ENCODE results near the gene NCAPG2. TPM values are rescaled to one million over a fixed set of nuclear protein-coding genes. Genes with fewer than 3 reads are reported as not detected.

NCAPG2 gene
- total and polyA plus RNA-seq, 2 of the 13 experiments (the other 11 are each of a cell fraction or from before 2014, with no cell fraction given): 15.1 to 30.7 TPM

DNA sequence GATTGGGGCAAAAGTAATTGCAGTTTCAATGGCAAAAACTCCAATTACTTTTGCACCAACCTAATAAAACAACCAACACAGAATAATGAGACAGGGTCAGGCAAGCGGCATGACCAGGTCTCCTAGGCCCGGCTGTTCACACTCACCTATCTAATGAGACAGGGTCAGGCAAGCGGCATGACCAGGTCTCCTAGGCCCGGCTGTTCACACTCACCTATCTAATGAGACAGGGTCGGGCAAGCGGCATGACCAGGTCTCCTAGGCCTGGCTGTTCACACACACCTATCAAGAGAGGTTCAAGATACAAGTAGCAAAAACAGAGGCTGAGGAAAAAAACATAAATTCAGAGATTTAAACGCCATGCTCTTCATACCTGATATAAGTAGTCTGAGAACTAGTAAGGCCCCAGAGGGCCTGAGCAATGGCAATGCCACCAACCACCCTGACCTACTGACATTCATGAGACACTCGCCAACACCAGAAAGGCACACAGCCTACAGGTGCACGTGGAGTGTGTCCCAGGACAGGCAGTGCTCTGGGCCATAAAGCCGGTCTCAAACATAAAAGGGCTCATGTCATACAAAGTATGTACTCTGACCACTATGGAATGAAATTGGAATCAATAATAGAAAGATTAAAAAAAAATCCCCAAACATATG, 40.6 kb upstream of the NCAPG2 start:
- no peak for TF ChIP-seq RNF2 (conservative IDR thresholded peaks at IDR 0.05; ENCODE audit: low read depth)
- no peak for TF ChIP-seq NBN (conservative IDR thresholded peaks at IDR 0.05)
- TF ChIP-seq, protein P1, sequence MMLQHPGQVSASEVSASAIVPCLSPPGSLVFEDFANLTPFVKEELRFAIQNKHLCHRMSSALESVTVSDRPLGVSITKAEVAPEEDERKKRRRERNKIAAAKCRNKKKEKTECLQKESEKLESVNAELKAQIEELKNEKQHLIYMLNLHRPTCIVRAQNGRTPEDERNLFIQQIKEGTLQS (CRISPR knock-in tag; IDR thresholded peaks at IDR 0.05): no peak
- no peak for TF ChIP-seq ZNF572 (CRISPR knock-in tag; IDR thresholded peaks at IDR 0.05)
- no peak for TF ChIP-seq STAG1 (CRISPR knock-in tag; IDR thresholded peaks at IDR 0.05)
- no peak for TF ChIP-seq ZEB1 (IDR thresholded peaks at IDR 0.05; ENCODE audit: insufficient replicate concordance, low read depth)
- TF ChIP-seq ZNF24 (IDR thresholded peaks at IDR 0.05): no peak
- no peak for TF ChIP-seq ZBTB8A (CRISPR knock-in tag; IDR thresholded peaks at IDR 0.05; ENCODE audit: borderline replicate concordance, low read depth)
- TF ChIP-seq POGZ (CRISPR knock-in tag; IDR thresholded peaks at IDR 0.05): no peak
- TF ChIP-seq ZNF337 (CRISPR knock-in tag; IDR thresholded peaks at IDR 0.05; ENCODE audit: borderline replicate concordance, low read depth): no peak
- TF ChIP-seq ZNF790 (CRISPR knock-in tag; IDR thresholded peaks at IDR 0.05; ENCODE audit: borderline replicate concordance): no peak
- H3K27me3 ChIP-seq (ENCODE audit: control insufficient read depth in 1 of 2, insufficient read depth in 2 of 2, low read length in 2 of 2): no peaks in the 10 kb centered on the region
- H2AFZ ChIP-seq (ENCODE audit: low read length): no peak overlapping the region
- intact Hi-C loops (cut with micrococcal nuclease; ENCODE audit: unreplicated experiment): no loop called here
- no peaks in the 10 kb centered on the region for H3K79me2 ChIP-seq (ENCODE audit: insufficient read depth, low read length)
- in situ Hi-C loops (cut with HindIII; ENCODE audit: extremely low pct_ligation_motif_present, low pct_unique_long_range_greater_than_20kb): no loop called here
- BruUV-seq (replicated peaks): no TSS peak
- DNase-seq (ENCODE audit: low spot score) (no peak), FAIRE-seq (no peak), ATAC-seq (no peak)
- H3K9me3 ChIP-seq (ENCODE audit: low read length): no peaks in the 10 kb centered on the region
- peaks cover 18 to 66% of the 10 kb centered on the region in 2 experiments for H3K36me3 ChIP-seq (replicated peaks in 1 of 2; ENCODE audit: control insufficient read depth in 1 of 2, insufficient read depth in 2 of 2, low read length in 2 of 2)
- H3K4me2 ChIP-seq (ENCODE audit: low read depth, low read length): no peak overlapping the region
- CTCF ChIA-PET (ENCODE audit: low intra/inter-chr PET ratio, low total read pairs): no interaction called here
- 91% methylated on average over 10 of the region's 10 CpGs for WGBS (ENCODE audit: low lambda C conversion rate)
- no peak overlapping the region for H3K4me3 ChIP-seq (replicated peaks in 1 of 3; ENCODE audit: insufficient read depth in 1 of 3, low read depth in 2 of 3, low read length in 3 of 3)
- no peaks in the 10 kb centered on the region for H3K4me1 ChIP-seq (ENCODE audit: insufficient read depth, low read length)
- no peak overlapping the region for H3K27ac ChIP-seq (ENCODE audit: extremely low read length, insufficient read depth, low read length)
- no peak overlapping the region for H3K9ac ChIP-seq (ENCODE audit: insufficient read depth, low read depth, low read length)
- H4K20me1 ChIP-seq (ENCODE audit: insufficient read depth, low read length): no peaks in the 10 kb centered on the region
- POLR2A ChIA-PET: no interaction called here

Data from HepG2 (cell line).